ENCODE measurements around the gene PPP1CC.

The PPP1CC gene

GRCh38 chr12:110687396-110688169 lies 55.1 kb downstream of the PPP1CC start:
- DNase-seq (ENCODE audit: low read depth) = no peak

- DNase-seq (ENCODE audit: low read depth) = no peak
Observed at GRCh38 chr12:110686294-110686903, 56.3 kb downstream of the PPP1CC start.

- no peak for DNase-seq (ENCODE audit: low read depth)
Observed at GRCh38 chr12:110684312-110684836, 58.3 kb downstream of the PPP1CC start.

- no peak for DNase-seq (ENCODE audit: low read depth)
Observed at GRCh38 chr12:110683888-110684287, 58.8 kb downstream of the PPP1CC start.

- DNase-seq (ENCODE audit: low read depth) = no peak
Observed at GRCh38 chr12:110680032-110680431, 62.7 kb downstream of the PPP1CC start.

GRCh38 chr12:110679201-110679600 lies 63.5 kb downstream of the PPP1CC start:
- no peak for DNase-seq (ENCODE audit: low read depth)

- DNase-seq (ENCODE audit: low read depth) = no peak
Observed at GRCh38 chr12:110677982-110678381, 64.7 kb downstream of the PPP1CC start.

- DNase-seq (ENCODE audit: low read depth) = no peak
Observed at GRCh38 chr12:110677206-110677911, 65.3 kb downstream of the PPP1CC start.

- no peak for DNase-seq (ENCODE audit: low read depth)
Observed at GRCh38 chr12:110676171-110676570, 66.5 kb downstream of the PPP1CC start.

- no peak for DNase-seq (ENCODE audit: low read depth)
Observed at GRCh38 chr12:110670161-110670701, 72.5 kb downstream of the PPP1CC start.

All from GM04504 (cell line).